Peyer's patch (tissue), 4 donors: ENCODE results near the gene GPC2. TPM values are rescaled to one million over a fixed set of nuclear protein-coding genes. Genes with fewer than 3 reads are reported as not detected.

Source experiments
- DNase-seq, 3 donors: peaks; one replicate each; pipeline ENCODE4 v3.0.0-alpha.2; 2017 to 2019
- H3K27ac ChIP-seq, 4 donors: fragments of 200-600 bp; sonication (generic); one replicate each; pipeline ENCODE4 v1.5.1; 2016 to 2019
- H3K27me3 ChIP-seq, 2 donors: fragments of 200-600 bp; sonication (generic); one replicate each; pipeline ENCODE4 v1.5.1; 2019
- H3K36me3 ChIP-seq, 3 donors: fragments of 200-600 bp; sonication (generic); one replicate each; pipeline ENCODE4 v1.5.1; 2016 to 2019
- H3K4me1 ChIP-seq, 4 donors: fragments of 200-600 bp; sonication (generic); one replicate each; pipeline ENCODE4 v1.5.1; 2016 to 2019
- H3K4me3 ChIP-seq, 4 donors: fragments of 200-600 bp; sonication (generic); 1 replicate in 3 of 4; 2 replicates in 1 of 4; pipeline ENCODE4 v1.5.1; 2016 to 2019; ENCODE audit warnings: mild to moderate bottlenecking in 1 of 4
- H3K9me3 ChIP-seq, 4 donors: fragments of 200-600 bp; sonication (generic); one replicate each; pipeline ENCODE4 v1.5.1; 2016 to 2019; ENCODE audit warnings: mild to moderate bottlenecking in 1 of 4
- POLR2A ChIP-seq, 2 donors: fragments of 450-650 bp; IDR thresholded peaks; one replicate each; pipeline ENCODE4 v1.5.1; 2017; ENCODE audit warnings: antibody characterized with exemption in 2 of 2, mild to moderate bottlenecking in 2 of 2, moderate library complexity in 2 of 2
- total RNA-seq, 4 donors: library from RNA; depleted of rRNA; stranded (reverse); fragments of >200 nt; gene quantifications; one replicate each; pipeline ENCODE4 v1.1.0, GENCODE V29; 2016
- TF ChIP-seq, protein P1 (sequence below), 6 experiments: fragments of 450-650 bp in 4 of 6; fragments of 200-600 bp in 2 of 6; sonication (generic) in 1 of 6; IDR thresholded peaks; one replicate each; pipeline ENCODE4 v1.5.1; 2017 to 2019; ENCODE audit warnings: antibody characterized with exemption in 6 of 6, mild to moderate bottlenecking in 3 of 6, moderate library complexity in 1 of 6

The GPC2 gene
- total RNA-seq, 4 donors from 2014 or later: 3.8 to 16.5 (median 6.7) TPM; not detected in 1

DNA sequence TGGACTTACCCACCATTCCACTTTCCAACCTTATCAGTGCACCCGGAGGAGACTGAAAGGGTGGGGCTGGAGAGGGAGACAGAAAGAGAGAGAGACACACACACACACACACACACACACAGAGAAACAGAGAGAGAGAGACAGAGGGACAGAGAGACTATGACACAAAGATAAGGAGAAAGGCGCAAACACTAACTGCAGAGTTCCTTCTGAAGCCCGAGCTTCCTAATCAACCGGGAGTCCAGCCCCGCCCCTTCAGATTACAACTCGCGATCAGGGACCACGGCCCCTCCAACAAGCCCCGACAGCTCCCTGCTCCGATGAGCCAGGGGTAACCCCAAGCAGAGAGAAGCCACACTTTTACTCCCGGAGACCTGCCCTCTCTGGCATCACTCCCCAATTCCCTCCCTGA is 9.3 kb downstream of the GPC2 start:
- H3K36me3 ChIP-seq: no peaks in the 10 kb centered on the region
- peak in 1 of 3 donors; percentile 50 for DNase-seq
- TF ChIP-seq, protein P1, sequence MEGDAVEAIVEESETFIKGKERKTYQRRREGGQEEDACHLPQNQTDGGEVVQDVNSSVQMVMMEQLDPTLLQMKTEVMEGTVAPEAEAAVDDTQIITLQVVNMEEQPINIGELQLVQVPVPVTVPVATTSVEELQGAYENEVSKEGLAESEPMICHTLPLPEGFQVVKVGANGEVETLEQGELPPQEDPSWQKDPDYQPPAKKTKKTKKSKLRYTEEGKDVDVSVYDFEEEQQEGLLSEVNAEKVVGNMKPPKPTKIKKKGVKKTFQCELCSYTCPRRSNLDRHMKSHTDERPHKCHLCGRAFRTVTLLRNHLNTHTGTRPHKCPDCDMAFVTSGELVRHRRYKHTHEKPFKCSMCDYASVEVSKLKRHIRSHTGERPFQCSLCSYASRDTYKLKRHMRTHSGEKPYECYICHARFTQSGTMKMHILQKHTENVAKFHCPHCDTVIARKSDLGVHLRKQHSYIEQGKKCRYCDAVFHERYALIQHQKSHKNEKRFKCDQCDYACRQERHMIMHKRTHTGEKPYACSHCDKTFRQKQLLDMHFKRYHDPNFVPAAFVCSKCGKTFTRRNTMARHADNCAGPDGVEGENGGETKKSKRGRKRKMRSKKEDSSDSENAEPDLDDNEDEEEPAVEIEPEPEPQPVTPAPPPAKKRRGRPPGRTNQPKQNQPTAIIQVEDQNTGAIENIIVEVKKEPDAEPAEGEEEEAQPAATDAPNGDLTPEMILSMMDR (IDR thresholded peaks at IDR 0.05): no peak
- TF ChIP-seq POLR2A (IDR thresholded peaks at IDR 0.05): no peak
- peak overlapping the region; percentile 26 to 57 (median 42) for H3K27ac ChIP-seq
- H3K9me3 ChIP-seq: no peaks in the 10 kb centered on the region
- H3K4me3 ChIP-seq: peak overlapping the region; percentile 22 to 44 (median 30)
- no peaks in the 10 kb centered on the region for H3K27me3 ChIP-seq
- H3K4me1 ChIP-seq: peaks cover 0 to 33% (median 24%) of the 10 kb centered on the region in 4 donors

DNA sequence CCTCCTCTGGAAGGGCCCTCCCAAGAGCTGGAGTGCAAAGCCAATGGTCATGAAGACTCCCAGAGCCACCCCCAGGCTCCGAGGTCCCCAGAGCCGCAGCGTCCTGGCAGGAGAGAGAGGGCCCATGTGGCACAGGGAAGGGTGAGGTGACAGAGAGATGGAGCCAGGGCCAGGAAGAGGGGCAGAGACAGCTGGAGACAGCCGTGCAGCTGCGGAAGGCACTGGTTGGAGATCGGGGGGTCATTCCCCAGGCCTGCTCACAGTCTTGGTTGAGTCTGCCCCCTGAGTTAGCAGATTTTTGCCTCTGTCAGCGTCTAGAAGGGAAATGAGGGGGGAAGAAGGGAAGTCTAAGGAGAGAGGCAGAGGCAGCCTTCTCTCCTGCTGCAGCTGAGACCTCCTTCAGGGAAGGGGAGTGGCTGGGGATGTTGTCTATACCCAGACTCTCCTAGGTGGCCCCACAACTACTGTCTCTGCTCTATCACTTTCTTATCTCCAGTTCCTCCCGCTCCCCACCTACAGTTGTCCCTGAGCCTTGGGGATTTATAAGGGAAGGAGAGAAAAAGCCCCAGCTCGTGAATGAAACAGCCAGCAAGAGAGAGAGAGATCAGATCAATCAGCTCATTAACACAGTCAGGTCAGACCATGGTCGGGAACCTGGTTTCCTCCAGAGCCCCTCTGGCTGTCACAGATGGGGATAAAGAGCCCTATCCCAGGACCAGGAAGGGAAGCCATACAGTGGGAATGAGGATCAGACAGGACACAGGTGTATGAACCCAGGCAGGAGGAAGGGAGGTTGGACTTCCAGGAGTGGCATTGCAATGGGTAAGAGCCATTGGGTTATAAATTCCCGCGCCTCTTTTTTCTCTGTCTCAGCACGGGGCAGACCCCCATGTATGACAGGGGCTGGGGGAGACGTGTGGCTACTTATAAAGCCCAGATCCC is 9.9 kb downstream of the GPC2 start:
- H3K4me1 ChIP-seq: peaks cover 0 to 33% (median 25%) of the 10 kb centered on the region in 4 donors
- peak overlapping the region in 2 of 4 donors; percentile 33 to 44 for H3K4me3 ChIP-seq
- no peak for TF ChIP-seq POLR2A (IDR thresholded peaks at IDR 0.05)
- TF ChIP-seq, protein P1 (IDR thresholded peaks at IDR 0.05): no peak
- H3K36me3 ChIP-seq: no peaks in the 10 kb centered on the region
- H3K9me3 ChIP-seq: no peaks in the 10 kb centered on the region
- peak in 1 of 3 donors; percentile 27 for DNase-seq
- peak overlapping the region in 1 of 4 donors; percentile 26 for H3K27ac ChIP-seq
- H3K27me3 ChIP-seq: no peaks in the 10 kb centered on the region

DNA sequence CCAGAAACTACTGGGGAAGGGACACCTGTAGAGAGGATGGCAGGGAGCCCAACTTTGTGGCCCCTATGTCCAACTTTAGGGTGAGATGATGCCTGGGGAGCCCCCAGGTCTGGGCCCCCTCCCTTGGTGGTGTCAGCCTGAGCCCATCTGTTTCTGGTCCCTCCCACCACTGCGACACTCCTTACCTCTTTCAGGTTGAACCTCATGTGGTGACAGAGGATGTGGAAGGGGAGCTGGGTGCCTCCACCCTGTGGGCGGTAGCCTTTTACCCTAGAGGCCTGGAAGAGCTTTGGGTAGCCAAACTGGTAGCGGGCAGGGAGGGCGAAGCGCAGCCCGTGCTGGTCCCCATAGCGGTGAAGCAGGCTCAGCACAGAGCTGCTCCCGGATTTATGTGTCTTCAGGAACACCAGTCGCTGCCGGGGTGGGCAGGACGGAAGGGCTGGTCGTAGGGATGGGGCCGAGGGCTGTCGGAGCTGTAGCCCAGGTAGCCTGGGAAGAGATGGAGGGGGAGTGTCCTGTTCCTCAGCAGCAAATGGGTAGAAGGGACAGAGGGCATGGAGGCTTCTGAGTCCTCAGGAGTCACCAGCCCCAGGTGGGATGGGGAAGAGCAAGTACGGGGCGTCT is 10.8 kb downstream of the GPC2 start:
- H3K9me3 ChIP-seq: no peaks in the 10 kb centered on the region
- DNase-seq: peak in 1 of 3 donors; percentile 45
- no peak overlapping the region for H3K27ac ChIP-seq
- no peaks in the 10 kb centered on the region for H3K27me3 ChIP-seq
- TF ChIP-seq POLR2A (IDR thresholded peaks at IDR 0.05): no peak
- TF ChIP-seq, protein P1 (IDR thresholded peaks at IDR 0.05): no peak
- no peaks in the 10 kb centered on the region for H3K36me3 ChIP-seq
- peaks cover 0 to 26% (median 21%) of the 10 kb centered on the region in 4 donors for H3K4me1 ChIP-seq
- H3K4me3 ChIP-seq: no peak overlapping the region

DNA sequence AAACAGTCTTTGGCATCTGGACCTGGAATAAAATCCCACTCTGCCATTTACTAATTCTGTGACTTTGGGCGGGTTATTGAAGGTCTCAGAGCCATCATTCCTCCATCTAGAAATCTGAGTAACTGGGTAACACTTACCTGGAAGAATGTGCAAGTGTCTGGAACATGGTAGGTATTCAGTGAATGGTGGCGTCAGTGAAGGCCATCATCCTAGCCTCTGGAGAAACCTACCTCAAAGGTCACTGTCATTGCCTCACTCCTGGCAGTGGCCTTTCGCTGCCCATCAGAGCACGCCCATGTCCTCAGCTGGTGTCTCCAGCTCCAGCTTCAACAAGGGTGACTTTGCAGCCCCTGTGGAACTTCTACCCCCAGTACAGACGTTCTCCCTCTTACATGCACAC is 13.3 kb downstream of the GPC2 start:
- peaks cover 0 to 23% (median 14%) of the 10 kb centered on the region in 4 donors for H3K4me1 ChIP-seq
- no peaks in the 10 kb centered on the region for H3K36me3 ChIP-seq
- H3K4me3 ChIP-seq: no peak overlapping the region
- no peak for DNase-seq
- H3K27ac ChIP-seq: peak overlapping the region in 1 of 4 donors; percentile 31
- H3K9me3 ChIP-seq: no peaks in the 10 kb centered on the region
- no peaks in the 10 kb centered on the region for H3K27me3 ChIP-seq
- TF ChIP-seq POLR2A (IDR thresholded peaks at IDR 0.05): no peak

DNA sequence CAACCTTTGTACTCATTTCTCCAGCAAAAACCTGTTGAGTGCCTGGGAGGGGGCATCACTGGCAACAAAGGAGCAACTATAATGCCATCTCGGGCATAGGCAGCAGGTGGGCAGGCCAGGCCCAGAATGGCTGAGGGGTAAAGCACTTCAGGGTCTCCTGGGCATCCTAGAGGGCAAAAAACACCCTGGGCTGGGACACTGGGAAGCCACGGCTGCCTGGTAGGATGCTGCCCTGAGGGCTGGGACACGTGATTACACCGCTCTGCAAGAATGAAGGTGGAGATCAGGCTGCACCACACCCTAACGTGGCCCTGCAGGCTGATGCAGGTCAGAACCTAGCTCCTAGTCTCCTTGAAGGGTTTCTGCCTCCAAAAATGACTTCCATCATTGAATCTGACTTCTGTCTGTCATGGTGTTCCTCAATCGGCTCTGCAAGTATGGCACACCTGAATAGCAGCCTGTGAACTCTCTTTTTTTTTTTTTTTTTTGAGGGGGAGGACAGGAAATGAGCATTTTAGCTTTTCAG is 14.1 kb downstream of the GPC2 start:
- DNase-seq: peak in 2 of 3 donors; percentile 37 to 74
- Histone ChIP-seq H3K27ac (peak overlapping the region in 3 of 4 donors; percentile 10 to 62 (median 32)), H3K27me3 (no peaks in the 10 kb centered on the region), H3K9me3 (no peaks in the 10 kb centered on the region), H3K36me3 (no peaks in the 10 kb centered on the region), H3K4me1 (peaks cover 0 to 17% (median 7%) of the 10 kb centered on the region in 4 donors), H3K4me3 (no peak overlapping the region)
- no peak for TF ChIP-seq POLR2A (IDR thresholded peaks at IDR 0.05)
- TF ChIP-seq, protein P1 (IDR thresholded peaks at IDR 0.05): no peak
